Mucosa of rectum (tissue), 2 donors: ENCODE data around the gene PSMD12.

Experiments
- H3K27ac ChIP-seq, 2 donors: one replicate each; pipeline ENCODE4 v1.7.0; 2013; ENCODE audit warnings: inconsistent platforms in 2 of 2, low read depth in 2 of 2, low read length in 2 of 2
- H3K27me3 ChIP-seq, 2 donors: one replicate each; pipeline ENCODE4 v1.7.0; 2013; ENCODE audit warnings: low read length in 2 of 2; ENCODE audit not compliant: control insufficient read depth in 2 of 2, insufficient read depth in 2 of 2
- H3K36me3 ChIP-seq, 2 donors: one replicate each; pipeline ENCODE4 v1.7.0; 2013; ENCODE audit warnings: low read length in 2 of 2; ENCODE audit not compliant: control insufficient read depth in 2 of 2, insufficient read depth in 2 of 2
- H3K4me1 ChIP-seq, 2 donors: one replicate each; pipeline ENCODE4 v1.7.0; 2013; ENCODE audit warnings: low read length in 2 of 2, mild to moderate bottlenecking in 1 of 2; ENCODE audit not compliant: control insufficient read depth in 2 of 2, insufficient read depth in 2 of 2
- H3K4me3 ChIP-seq, 2 donors: one replicate each; pipeline ENCODE4 v1.7.0; 2013; ENCODE audit warnings: low read length in 2 of 2
- H3K9ac ChIP-seq, 2 donors: one replicate each; pipeline ENCODE4 v1.7.0; 2013; ENCODE audit warnings: low read length in 2 of 2, low read depth in 1 of 2, mild to moderate bottlenecking in 1 of 2
- H3K9me3 ChIP-seq, 2 donors: one replicate each; pipeline ENCODE4 v1.7.0; 2013; ENCODE audit warnings: low read length in 2 of 2; ENCODE audit not compliant: control insufficient read depth in 2 of 2
- donor health status: healthy.
- donor health status: Normal muscosa, but diverticular disease.

Gene PSMD12

DNA sequence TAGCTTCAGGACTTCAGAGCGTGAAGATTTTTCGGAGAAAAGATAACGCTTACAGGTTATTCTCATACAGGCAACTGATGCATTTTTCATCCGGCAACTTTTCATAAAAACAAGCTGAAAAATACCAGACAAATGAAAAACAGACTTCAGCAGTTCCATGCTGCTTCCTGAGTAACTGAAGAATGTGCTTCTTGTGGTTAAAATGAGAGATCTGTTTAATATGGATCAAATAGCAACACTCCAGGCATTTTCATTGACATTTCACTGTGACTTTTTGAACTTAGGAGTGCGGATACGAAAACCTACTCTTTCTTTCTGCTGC is 10.0 kb upstream of the PSMD12 start:
- no peak overlapping the region for H3K27ac ChIP-seq
- H3K9me3 ChIP-seq: no peaks in the 10 kb centered on the region
- peak overlapping the region; percentile 79 to 80 for H3K4me3 ChIP-seq
- H3K9ac ChIP-seq: peak overlapping the region; percentile 54 to 86
- no peaks in the 10 kb centered on the region for H3K36me3 ChIP-seq
- no peaks in the 10 kb centered on the region for H3K27me3 ChIP-seq
- peaks cover 7 to 11% of the 10 kb centered on the region in 2 donors for H3K4me1 ChIP-seq

DNA sequence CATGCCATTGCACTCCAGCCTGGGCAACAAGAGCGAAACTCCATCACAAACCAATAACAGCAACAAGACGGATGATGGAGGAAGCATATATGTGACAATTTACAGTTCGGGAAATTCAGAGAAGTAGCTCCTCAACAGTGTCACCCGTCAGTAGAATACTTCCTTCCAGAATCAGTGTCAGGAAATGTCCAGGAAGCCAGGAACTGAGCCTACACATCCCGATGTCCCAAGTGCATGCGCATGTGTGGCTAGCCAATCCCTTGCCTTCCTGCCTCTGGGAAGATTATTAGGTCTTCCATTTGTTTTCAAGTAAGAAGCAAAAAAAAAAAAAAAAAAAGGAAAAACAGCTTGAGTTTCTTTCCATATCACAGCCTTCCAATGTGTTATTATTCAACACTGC is 9.3 kb upstream of the PSMD12 start:
- Histone ChIP-seq H3K27me3 (no peaks in the 10 kb centered on the region), H3K36me3 (no peaks in the 10 kb centered on the region), H3K4me3 (no peak overlapping the region), H3K9me3 (no peaks in the 10 kb centered on the region), H3K9ac (no peak overlapping the region), H3K27ac (no peak overlapping the region), H3K4me1 (peaks cover 7 to 11% of the 10 kb centered on the region in 2 donors)

DNA sequence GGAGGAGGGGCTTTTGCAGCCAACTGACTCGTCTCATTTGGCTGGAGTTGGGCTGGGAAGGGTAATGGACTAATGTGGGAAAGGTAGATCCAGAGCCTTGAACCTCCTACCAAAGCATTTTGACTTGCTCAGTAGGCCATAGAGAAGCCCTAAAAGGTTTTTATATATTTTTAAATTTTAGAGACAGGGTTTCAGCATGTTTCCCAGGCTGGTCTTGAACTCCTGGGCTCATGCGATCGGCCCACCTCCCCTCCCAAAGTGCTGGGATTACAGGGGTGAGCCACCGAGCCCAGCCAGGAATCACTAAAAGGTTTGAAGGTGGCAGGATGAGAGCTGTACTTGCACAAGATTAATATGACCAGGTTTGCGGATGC is 8.7 kb upstream of the PSMD12 start:
- Histone ChIP-seq H3K9ac (no peak overlapping the region), H3K27ac (no peak overlapping the region), H3K4me1 (peaks cover 7 to 11% of the 10 kb centered on the region in 2 donors), H3K27me3 (no peaks in the 10 kb centered on the region), H3K9me3 (no peaks in the 10 kb centered on the region), H3K36me3 (no peaks in the 10 kb centered on the region), H3K4me3 (no peak overlapping the region)

DNA sequence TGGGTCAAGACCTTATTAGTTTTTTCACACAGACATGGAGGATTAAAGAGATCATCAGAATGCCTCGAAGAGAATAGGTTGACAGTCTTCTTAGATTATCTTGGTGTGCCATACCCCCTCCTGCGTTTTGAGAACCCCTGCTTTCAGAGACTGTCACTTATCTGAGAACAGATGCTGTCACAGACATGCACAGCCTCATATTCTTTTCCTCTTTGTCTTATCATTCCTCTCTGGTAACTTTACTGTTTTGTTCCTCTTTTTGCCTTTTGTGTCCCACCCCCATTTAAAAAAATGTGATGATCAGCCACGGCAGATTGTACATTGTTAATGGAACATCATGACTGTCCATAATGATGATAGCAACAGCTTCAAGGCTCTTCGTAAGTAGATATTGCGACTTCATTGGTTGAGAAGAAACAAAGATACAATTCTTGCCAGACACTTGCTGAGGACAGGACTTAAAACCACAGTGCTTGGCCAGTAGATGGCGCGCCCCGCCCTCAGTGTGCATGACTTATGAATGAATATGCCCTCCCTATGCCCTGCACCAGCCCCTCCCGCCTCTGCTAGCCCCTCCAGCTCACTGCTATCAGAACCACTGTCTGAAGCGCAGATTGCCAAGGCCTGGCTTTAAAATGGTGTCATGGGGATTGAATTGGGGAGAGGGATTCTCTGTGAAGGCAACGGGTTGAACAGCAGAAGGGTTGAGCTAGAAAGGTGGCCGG is 8.1 kb upstream of the PSMD12 start:
- H3K4me3 ChIP-seq: no peak overlapping the region
- no peaks in the 10 kb centered on the region for H3K36me3 ChIP-seq
- H3K27ac ChIP-seq: no peak overlapping the region
- no peaks in the 10 kb centered on the region for H3K27me3 ChIP-seq
- H3K4me1 ChIP-seq: peaks cover 7 to 11% of the 10 kb centered on the region in 2 donors
- H3K9ac ChIP-seq: no peak overlapping the region
- no peaks in the 10 kb centered on the region for H3K9me3 ChIP-seq

- H3K27me3 ChIP-seq: no peaks in the 10 kb centered on the region
- H3K4me3 ChIP-seq: no peak overlapping the region
- peaks cover 5 to 7% of the 10 kb centered on the region in 2 donors for H3K4me1 ChIP-seq
- H3K9me3 ChIP-seq: no peaks in the 10 kb centered on the region
- no peak overlapping the region for H3K9ac ChIP-seq
- no peak overlapping the region for H3K27ac ChIP-seq
- no peaks in the 10 kb centered on the region for H3K36me3 ChIP-seq
Observed at GRCh38 chr17:67372751-67373150, 6.4 kb upstream of the PSMD12 start.

DNA sequence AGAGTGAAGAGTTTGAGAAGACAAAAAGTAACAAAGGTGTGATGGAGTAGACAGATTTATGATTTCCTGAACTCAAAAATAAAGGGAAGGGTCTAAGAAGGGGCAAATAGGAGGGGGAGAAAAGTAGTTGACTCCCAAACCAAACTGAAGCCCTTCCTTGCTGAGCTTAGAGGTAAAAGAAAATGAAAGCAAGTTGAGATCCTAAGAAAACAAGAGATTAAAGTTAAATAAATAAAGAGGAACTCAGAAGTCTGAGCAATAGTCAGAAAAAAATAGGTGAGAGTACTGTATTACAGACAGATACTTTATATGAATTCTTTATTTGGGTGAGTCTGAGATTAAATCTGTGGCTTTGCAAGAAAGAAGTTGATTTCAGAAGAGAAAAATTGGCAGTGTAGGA is 3.3 kb upstream of the PSMD12 start:
- no peak overlapping the region for H3K9ac ChIP-seq
- no peak overlapping the region for H3K27ac ChIP-seq
- no peak overlapping the region for H3K4me3 ChIP-seq
- peaks cover 8 to 10% of the 10 kb centered on the region in 2 donors for H3K4me1 ChIP-seq
- H3K27me3 ChIP-seq: no peaks in the 10 kb centered on the region
- H3K36me3 ChIP-seq: no peaks in the 10 kb centered on the region
- H3K9me3 ChIP-seq: no peaks in the 10 kb centered on the region

DNA sequence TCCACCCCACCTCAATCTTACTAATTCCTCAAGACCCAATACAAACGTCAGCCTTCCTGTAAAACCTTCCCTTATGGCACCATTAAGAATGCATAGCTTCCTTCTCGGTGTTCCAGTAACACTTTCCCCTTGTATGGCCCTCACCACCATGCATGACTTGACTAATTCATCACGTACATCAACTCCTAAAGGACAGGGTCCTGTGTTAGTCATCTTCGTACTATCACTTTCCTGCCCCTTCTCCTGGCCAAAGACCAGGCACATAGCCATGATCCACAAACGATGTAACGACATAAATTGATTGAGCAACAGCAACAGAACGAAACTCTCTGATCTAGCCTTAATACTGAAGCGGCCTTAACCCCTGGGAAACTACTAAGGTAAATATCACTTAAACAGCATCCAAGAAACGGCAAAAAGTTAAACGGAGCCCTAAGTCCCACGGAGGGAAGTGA is 612 bp downstream of the PSMD12 start:
- peak overlapping the region; percentile 85 to 89 for H3K27ac ChIP-seq
- peaks cover 4 to 5% of the 10 kb centered on the region in 2 donors for H3K36me3 ChIP-seq
- H3K4me3 ChIP-seq: peak overlapping the region; percentile 78 to 85
- no peaks in the 10 kb centered on the region for H3K9me3 ChIP-seq
- H3K27me3 ChIP-seq: no peaks in the 10 kb centered on the region
- peaks cover 10 to 13% of the 10 kb centered on the region in 2 donors for H3K4me1 ChIP-seq
- peak overlapping the region; percentile 63 to 94 for H3K9ac ChIP-seq

DNA sequence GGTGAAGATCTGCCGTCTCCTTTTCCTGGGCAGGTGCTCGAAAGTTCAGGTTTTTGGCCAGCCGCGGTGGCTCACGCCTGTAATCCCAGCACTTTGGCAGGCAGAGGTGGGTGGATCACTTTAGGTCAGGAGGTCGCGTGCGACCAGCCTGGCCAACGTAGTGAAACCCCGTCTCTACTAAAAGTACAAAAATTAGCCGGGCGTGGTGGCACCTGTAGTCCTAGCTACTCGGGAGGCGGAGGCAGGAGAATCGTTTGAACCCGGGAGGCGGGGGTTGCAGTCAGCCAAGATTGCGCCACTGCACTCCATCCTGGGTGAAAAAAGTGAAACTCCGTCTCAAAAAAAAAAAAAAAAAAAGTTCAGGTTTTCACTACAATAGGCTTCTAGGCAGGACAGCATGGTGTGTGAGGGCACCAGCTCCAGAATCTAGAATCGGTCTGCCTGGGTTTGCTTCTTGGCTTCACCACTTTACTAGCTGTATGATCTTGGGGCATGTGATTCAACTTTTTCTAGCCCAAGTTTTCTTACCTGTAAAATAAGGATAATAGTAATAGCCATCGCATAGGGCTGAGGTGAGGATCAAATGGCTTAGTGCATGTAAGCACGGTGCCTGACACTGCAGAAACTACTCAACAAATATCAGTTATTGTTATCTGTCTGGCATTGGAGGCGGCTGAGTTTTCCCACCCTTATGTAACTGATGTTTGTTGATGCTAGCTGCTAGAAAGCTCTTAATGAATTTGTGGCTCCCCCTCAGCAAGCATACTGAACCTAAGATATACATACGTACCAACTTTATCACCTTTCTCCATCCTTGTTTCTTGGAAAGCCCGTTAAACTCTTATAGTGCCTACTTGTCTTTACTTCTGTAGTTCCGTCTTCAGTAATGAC is 1.3 kb downstream of the PSMD12 start:
- H3K9me3 ChIP-seq: no peaks in the 10 kb centered on the region
- H3K36me3 ChIP-seq: peaks cover 10 to 11% of the 10 kb centered on the region in 2 donors
- no peaks in the 10 kb centered on the region for H3K27me3 ChIP-seq
- peak overlapping the region; percentile 78 to 85 for H3K4me3 ChIP-seq
- peak overlapping the region; percentile 63 to 94 for H3K9ac ChIP-seq
- peaks cover 10 to 13% of the 10 kb centered on the region in 2 donors for H3K4me1 ChIP-seq
- peak overlapping the region in 1 of 2 donors; percentile 89 for H3K27ac ChIP-seq

DNA sequence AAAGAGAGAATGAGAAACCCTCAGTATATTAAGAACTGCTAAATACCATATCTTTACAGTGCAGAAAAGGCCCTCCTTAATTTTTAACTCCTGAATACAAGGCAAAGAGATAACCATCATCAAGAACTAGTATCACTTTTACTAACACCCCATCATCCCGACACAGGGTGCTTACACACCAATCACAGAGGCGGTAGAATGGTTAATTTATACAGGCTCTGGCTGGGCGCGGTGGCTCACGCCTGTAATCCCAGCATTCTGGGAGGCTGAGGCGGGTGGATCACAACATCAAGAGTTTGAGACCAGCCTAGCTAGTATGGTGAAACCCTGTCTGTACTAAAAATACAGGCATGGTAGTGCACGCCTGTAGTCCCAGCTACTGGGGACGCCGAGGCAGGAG is 4.2 kb downstream of the PSMD12 start:
- H3K4me3 ChIP-seq: no peak overlapping the region
- peaks cover 10 to 13% of the 10 kb centered on the region in 2 donors for H3K4me1 ChIP-seq
- peaks cover 10 to 17% of the 10 kb centered on the region in 2 donors for H3K36me3 ChIP-seq
- H3K27me3 ChIP-seq: no peaks in the 10 kb centered on the region
- H3K9ac ChIP-seq: no peak overlapping the region
- no peak overlapping the region for H3K27ac ChIP-seq
- H3K9me3 ChIP-seq: no peaks in the 10 kb centered on the region

GRCh38 chr17:67360880-67361279 is 5.5 kb downstream of the PSMD12 start:
- H3K4me1 ChIP-seq: peaks cover 10 to 13% of the 10 kb centered on the region in 2 donors
- H3K27me3 ChIP-seq: no peaks in the 10 kb centered on the region
- H3K36me3 ChIP-seq: peaks cover 12 to 24% of the 10 kb centered on the region in 2 donors

More at GRCh38 chr17:67360880-67361279, 5.5 kb downstream of the PSMD12 start:
- Histone ChIP-seq H3K4me3 (no peak overlapping the region), H3K9me3 (no peaks in the 10 kb centered on the region), H3K9ac (no peak overlapping the region), H3K27ac (no peak overlapping the region)
